HG03064 (cell line): ENCODE results near the gene SOX5.

Experiments
- ATAC-seq: cut with Tn5 transposase; IDR thresholded peaks from one replicate; pipeline ENCODE4 v1.9.1; 2021; ENCODE audit warnings: low read depth; ENCODE audit not compliant: unreplicated experiment

The SOX5 gene

GRCh38 chr12:23949348-23950209 is at the start of gene SOX5:
Gene SOX5 (minus strand): TSS chr12:23949670. CDS start chr12:23949601, 69 bp downstream.
- no peak for ATAC-seq

DNA sequence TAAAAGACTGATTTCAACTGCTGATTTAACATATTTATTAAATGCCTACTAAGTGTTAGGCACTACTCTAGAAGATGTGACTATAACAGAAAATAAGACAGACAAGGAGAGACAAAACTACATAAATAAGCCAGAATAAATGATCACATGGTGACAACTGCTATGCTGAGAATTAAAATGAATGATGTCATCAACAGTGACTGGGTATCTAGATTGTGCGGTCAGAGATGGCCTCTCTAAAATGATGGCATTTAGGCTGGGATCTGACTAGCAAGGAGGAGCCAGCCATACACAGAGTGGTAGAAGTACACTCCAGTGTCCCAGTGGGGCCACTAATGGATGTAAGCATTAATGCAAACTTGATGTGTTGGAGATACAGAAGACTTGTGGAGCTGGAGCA is 37.6 kb upstream of the SOX5 start:
- ATAC-seq = no peak

DNA sequence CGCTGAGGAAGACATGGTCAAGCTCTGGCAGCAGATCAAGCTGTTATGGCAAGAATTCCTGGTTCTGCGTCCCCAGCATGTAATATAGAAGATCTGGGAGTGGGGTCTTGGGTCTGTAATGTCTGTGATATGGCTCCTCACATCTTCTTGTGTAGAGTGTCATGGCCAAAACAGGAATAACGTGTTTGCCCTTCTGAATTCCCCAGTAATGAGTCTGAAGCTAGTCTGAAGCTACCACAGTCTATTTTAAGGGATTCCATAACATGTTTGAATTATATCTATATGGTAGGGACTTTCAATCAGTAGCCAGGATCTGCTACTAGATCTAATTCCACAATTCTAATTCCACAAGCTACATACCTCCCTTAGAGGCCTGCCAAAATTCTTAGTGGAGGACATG is 31.4 kb upstream of the SOX5 start:
- no peak for ATAC-seq

DNA sequence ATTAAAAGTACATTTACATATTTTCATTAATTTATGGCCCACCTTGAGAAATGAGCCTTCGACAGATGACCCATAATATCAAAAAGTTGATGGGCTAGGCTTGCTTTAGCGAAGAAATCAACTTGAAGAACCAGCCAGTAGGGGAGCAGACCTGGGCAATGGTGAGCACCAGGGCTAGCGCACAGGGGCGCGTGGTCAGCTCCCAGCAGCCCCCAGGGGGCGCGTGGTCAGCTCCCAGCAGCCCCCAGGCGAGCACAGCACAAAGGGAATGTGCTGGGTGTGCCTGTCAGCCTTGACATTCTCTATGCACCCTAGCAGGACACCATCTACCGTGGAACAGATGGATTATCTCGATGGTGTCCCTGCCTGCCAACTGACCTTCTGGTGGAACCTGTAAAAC is 15.3 kb upstream of the SOX5 start:
- no peak for ATAC-seq

GRCh38 chr12:23959826-23960225 is 10.4 kb upstream of the SOX5 start:
- ATAC-seq = no peak

GRCh38 chr12:23954332-23954731 is 4.9 kb upstream of the SOX5 start:
- ATAC-seq = no peak

DNA sequence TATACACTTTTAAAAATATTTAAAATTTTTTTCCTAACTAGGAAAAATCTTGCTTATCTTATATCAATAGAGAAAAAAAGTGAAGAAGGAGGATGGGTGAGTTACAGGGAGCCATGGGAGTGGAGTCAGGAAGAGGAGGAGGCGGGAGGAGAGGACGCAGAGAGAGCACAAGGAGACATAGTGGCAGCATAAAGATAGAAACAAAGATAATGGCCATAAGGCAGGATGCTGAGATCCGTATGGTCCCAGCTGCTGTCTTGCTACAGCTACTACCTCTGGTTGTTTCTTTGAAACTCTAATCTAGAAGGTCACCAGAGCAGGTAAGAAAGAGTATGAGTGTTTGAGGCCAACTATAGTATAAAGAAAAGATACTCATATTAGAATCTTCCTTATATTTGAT is 2.6 kb upstream of the SOX5 start:
- ATAC-seq = no peak

DNA sequence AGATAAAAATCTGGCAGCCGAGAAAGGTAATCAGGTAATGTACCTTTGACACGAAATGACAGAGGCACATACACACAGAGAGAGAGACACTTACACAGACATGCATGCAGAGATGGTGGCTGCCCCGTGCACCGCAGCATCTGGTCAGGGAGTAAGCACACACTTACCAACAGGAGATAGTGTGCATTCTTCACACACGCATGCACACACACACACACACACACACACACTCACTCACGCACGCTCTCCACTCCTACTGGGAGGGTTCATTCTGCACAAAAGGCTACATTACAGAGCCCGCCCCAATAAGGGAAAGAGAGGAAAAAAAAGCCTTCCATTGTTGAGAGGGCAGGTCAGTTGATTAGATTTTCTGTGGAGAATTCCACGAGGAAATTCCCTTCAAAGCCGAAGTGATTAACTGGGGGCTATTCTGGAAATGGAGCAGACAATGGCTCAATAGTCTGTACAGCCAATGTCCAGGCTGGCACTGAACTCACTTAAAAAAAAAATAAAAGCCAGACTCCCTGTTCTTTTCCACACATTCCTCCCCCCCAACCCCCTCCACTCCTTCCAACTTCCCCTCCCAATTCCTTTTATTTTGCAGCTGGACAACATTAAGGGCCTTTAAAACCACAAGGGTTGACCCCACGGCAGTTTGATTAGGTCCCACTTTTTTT is 1.4 kb upstream of the SOX5 start:
- no peak for ATAC-seq

DNA sequence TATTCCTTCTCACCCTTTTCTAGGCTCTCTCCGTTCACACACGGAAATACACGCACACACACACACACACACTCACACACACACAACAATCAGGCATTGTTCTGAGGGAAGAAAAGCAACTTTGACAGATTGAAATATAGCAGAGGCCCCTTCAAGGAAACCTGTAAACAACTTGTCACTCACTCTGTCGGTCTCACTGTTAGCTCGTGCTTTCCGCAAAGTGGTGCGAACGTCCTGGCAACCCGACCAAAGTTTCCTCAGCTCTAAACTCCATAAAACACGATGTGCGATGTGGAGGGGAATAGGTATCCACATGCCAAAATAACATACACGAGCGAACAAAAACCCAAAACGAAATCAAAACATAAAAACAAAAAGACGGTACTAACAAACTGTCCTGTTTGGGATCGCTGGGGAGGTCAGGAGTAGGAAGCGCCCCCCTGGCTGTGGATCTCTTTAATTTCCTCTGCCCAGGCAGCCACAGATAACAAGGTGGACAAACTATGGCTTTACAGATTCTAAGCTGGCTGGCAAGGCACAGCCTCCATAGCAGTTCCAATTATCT is 822 bp upstream of the SOX5 start:
- ATAC-seq = no peak

GRCh38 chr12:23948291-23948690 is 1.2 kb downstream of the SOX5 start:
- ATAC-seq = no peak

DNA sequence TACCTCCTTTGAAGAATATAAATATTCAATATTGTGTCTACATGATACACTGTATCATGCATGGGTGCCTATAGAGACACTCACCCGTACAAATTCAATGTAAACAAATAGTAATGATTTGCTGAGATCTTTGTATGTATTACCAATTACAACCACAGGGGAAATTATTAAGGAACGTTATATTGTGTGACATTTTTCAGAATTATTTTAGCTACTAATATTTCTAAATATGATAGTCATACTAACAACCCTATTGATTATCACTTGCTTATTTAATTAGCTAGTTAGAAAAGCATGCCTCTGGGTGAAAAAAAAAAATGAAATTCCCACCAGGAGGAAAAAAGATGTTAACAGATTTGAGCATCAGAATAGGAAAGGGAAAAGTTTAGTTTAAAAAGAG is 2.1 kb downstream of the SOX5 start:
- ATAC-seq = no peak

GRCh38 chr12:23945249-23945648 is 4.2 kb downstream of the SOX5 start:
- no peak for ATAC-seq

GRCh38 chr12:23944067-23944466 is 5.4 kb downstream of the SOX5 start:
- ATAC-seq = no peak

GRCh38 chr12:23942841-23943240 is 6.6 kb downstream of the SOX5 start:
- no peak for ATAC-seq

- ATAC-seq = no peak
These were observed 7.7 kb downstream of the SOX5 start for GRCh38 chr12:23941780-23942179.

- no peak for ATAC-seq
These were observed 11.0 kb downstream of the SOX5 start for GRCh38 chr12:23938422-23938821.

DNA sequence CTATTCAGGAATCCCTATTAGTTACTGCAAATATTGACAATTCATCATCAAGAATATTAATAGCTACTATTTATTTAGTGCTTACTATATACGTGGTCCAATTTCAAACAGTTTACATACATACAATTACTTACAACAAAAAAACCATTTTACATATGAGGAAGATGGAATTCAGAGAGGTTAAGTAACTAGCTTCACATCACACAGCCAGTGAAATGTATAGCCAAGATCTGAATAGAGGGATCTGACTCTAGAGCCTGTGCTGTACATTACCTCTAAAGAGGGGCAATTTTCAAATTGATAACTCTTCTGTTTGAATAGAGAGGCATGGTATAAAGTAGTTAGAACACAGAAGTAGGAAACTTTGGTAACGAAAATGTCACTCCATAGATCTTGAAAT is 18.3 kb downstream of the SOX5 start:
- ATAC-seq = no peak

DNA sequence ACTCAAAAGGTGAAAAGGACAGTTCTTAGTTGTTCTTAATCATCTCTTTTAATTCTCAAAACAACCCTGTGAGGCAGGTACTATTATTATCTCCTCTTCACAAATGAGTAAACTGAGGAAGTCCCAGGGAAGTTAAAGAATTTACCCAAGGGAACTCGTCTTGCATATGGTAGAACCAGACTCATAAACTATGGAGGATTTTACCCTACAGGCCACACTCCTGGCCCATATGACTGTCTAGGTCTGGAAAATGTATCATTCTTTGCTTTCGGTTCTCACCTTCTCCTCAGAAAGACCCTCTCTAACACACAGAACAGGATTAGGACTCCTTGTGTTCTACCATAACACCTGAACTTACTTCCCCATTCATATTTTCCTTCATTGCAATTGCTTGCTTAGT is 18.9 kb downstream of the SOX5 start:
- ATAC-seq = no peak

- ATAC-seq = no peak
These were observed 19.6 kb downstream of the SOX5 start for GRCh38 chr12:23929906-23930305.

DNA sequence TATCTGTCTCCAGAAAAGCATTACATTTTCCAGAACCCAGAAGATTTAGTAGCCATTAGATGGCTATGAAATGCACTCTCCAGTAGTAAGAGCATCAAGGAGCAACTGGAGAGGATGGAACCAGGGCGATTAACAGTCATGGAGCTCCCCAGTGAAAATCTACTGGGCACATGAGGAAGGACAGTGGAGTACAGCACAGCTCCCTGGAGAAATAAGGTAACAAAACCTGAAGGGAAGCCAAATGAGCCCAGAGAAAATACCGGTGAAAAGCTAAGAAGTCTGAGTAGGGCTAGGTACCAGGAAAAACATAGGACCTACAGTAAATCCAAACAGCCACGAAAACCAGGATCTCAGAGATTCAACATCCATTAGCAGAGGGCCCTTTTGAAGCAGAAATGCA is 21.6 kb downstream of the SOX5 start:
- no peak for ATAC-seq

DNA sequence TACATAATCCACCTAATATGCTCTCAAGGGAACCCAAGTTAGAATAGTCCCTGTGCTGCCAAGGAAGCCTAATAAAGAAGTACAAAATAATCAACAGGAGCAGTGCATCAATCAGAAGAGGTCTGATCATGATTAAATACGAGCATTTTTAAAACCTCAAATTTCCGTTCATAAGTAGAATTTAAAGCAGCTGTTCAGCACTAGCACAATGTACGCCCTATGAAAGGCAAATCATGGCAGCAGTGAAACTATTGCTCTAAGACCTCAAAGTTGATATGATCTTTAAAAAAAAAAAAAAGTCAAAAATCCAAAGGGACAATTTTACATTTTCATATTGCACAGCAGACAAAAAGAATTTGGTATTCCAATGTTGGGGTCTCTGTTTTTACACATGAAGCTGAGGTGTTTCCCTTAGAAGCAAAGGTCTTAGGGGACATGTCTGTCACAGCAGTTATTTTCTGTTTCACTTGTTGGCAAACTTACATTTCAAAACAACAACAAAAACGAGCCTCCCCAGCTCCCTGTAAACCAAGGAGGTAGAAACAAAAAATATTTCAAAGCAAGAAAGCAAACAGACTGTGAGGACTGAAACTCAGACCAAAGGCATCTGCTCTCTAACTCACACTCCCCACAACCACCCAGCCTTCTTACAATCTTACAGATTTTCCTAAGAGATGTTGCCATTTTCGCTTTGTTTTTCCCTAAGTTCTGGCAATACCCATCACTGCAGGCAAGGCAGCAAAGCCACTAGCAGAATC is 28.2 kb downstream of the SOX5 start:
- no peak for ATAC-seq
